Measurements from ENCODE around the gene FRY.

GRCh38 chr13:32060401-32060878, 28.9 kb downstream of the FRY start:
- no peak for TF ChIP-seq CTCF (IDR thresholded peaks at IDR 0.05)
- no peak for TF ChIP-seq POLR2A (IDR thresholded peaks at IDR 0.05)
